GM19468 (cell line): ENCODE measurements around the gene OR52L1.

ENCODE experiments used
- ATAC-seq: cut with Tn5 transposase; IDR thresholded peaks from one replicate; pipeline ENCODE4 v1.9.1; 2021; ENCODE audit warnings: mild to moderate bottlenecking, moderate library complexity, moderate number of reproducible peaks; ENCODE audit not compliant: unreplicated experiment; ENCODE audit errors: extremely low read depth

OR52L1 gene

GRCh38 chr11:5941951-5942350 is 44.8 kb downstream of the OR52L1 start, which contains the start of gene OR56A3:
Gene OR56A3 (plus strand): TSS chr11:5942251. CDS start chr11:5947347, 5,096 bp downstream.
- ATAC-seq = no peak

- ATAC-seq = no peak
Measured at GRCh38 chr11:5940748-5941147, 46.0 kb downstream of the OR52L1 start.

- no peak for ATAC-seq
Measured at GRCh38 chr11:5938603-5938965, 48.2 kb downstream of the OR52L1 start.

- ATAC-seq = no peak
Measured at GRCh38 chr11:5937868-5938602, 48.8 kb downstream of the OR52L1 start.
